Activated naive CD8-positive, alpha-beta T cell (primary cell): ENCODE data around the gene KLHL2.

Source experiments
- H3K27ac Mint-ChIP-seq: one replicate; pipeline ENCODE4 v1.8.0; 2021; ENCODE audit warnings: mixed read lengths
- H3K27me3 Mint-ChIP-seq: one replicate; pipeline ENCODE4 v1.8.0; 2021; ENCODE audit warnings: mixed read lengths
- H3K36me3 Mint-ChIP-seq: one replicate; pipeline ENCODE4 v1.8.0; 2021; ENCODE audit warnings: mixed read lengths
- H3K4me1 Mint-ChIP-seq: one replicate; pipeline ENCODE4 v1.8.0; 2021; ENCODE audit warnings: low read depth, mixed read lengths
- H3K4me3 Mint-ChIP-seq: one replicate; pipeline ENCODE4 v1.8.0; 2021; ENCODE audit warnings: mild to moderate bottlenecking, mixed read lengths
- H3K9me3 Mint-ChIP-seq: one replicate; pipeline ENCODE4 v1.8.0; 2021; ENCODE audit warnings: low read depth, mixed read lengths

The KLHL2 gene

GRCh38 chr4:165364452-165365080 is 157.2 kb downstream of the KLHL2 start:
- no peaks in the 10 kb centered on the region for H3K36me3 Mint-ChIP-seq
- no peak overlapping the region for H3K27ac Mint-ChIP-seq
- H3K27me3 Mint-ChIP-seq: peaks cover 7% of the 10 kb centered on the region
- H3K4me3 Mint-ChIP-seq: no peak overlapping the region
- H3K9me3 Mint-ChIP-seq: no peaks in the 10 kb centered on the region
- no peaks in the 10 kb centered on the region for H3K4me1 Mint-ChIP-seq

DNA sequence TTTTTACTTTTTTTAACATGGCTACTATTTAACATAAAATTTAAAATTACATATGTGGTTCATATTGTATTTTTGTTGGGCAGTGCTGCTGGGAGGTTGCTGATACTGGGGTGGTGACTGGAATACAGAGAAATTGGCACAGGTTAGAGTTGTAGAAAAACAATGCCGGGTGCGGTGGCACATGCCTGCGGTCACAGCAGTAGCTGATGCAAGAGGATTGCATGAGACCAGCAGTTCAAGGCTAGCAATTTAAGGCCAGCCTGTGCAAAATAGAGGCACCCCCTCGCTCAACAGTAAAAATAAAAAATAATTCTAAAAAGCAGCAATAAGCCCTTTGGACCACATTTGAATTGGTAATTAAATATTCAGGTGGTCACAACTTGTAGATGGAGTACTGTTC is 159.7 kb downstream of the KLHL2 start:
- Mint-ChIP-seq H3K4me3 (no peak overlapping the region), H3K4me1 (no peaks in the 10 kb centered on the region), H3K27ac (no peak overlapping the region), H3K36me3 (no peaks in the 10 kb centered on the region), H3K9me3 (no peaks in the 10 kb centered on the region), H3K27me3 (peaks cover 1% of the 10 kb centered on the region)

DNA sequence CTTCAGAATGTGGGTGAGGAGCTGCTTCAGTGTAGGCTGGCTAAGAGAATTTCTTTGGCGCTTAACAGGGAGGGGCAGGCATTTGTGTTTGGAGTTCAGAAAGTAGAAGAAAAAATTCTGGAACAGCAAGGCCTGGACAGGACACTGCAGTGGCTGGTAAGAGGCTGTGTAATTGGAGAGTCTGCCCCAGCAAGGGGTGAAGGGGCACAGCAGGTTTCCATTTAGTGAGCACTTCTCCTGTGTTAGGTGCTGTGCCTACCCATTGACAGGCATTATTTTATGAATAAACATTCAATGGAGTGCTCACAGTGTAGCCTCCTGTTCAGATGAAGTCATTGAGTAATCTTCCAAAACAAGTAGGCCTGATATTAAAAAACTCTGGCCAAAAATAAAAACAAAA is 160.8 kb downstream of the KLHL2 start:
- H3K4me3 Mint-ChIP-seq: no peak overlapping the region
- no peaks in the 10 kb centered on the region for H3K9me3 Mint-ChIP-seq
- no peaks in the 10 kb centered on the region for H3K36me3 Mint-ChIP-seq
- no peaks in the 10 kb centered on the region for H3K4me1 Mint-ChIP-seq
- H3K27me3 Mint-ChIP-seq: no peaks in the 10 kb centered on the region
- H3K27ac Mint-ChIP-seq: no peak overlapping the region

DNA sequence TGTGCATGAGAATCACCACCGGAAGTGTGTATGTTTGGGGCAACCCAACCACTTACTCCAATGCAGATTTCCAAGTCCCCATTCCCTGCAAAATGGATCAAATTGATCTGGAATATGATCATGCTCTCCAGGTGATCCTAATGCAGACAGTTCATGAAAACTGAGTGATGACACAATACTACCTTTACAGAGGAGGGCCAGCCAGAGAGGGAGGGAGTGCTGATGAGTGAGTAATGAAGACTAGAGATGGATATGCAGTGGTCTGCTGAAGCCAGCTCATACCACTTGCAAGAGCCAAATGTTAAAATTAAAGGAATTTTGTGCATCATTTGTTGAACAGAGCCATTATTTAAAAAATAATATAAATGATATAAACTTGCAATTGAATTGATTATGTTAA is 161.2 kb downstream of the KLHL2 start:
- Mint-ChIP-seq H3K36me3 (no peaks in the 10 kb centered on the region), H3K9me3 (no peaks in the 10 kb centered on the region), H3K4me1 (no peaks in the 10 kb centered on the region), H3K27me3 (no peaks in the 10 kb centered on the region), H3K27ac (no peak overlapping the region), H3K4me3 (no peak overlapping the region)

- Mint-ChIP-seq H3K9me3 (peaks cover 4% of the 10 kb centered on the region), H3K4me1 (no peaks in the 10 kb centered on the region), H3K36me3 (no peaks in the 10 kb centered on the region), H3K4me3 (no peak overlapping the region), H3K27me3 (no peaks in the 10 kb centered on the region), H3K27ac (no peak overlapping the region)
These were observed 162.2 kb downstream of the KLHL2 start for GRCh38 chr4:165369522-165369921.

- Mint-ChIP-seq H3K27ac (no peak overlapping the region), H3K36me3 (no peaks in the 10 kb centered on the region), H3K27me3 (peaks cover 4% of the 10 kb centered on the region), H3K9me3 (peaks cover 5% of the 10 kb centered on the region), H3K4me3 (no peak overlapping the region), H3K4me1 (peaks cover 3% of the 10 kb centered on the region)
These were observed 163.2 kb downstream of the KLHL2 start for GRCh38 chr4:165370530-165370929.
